ENCODE results near the gene TM7SF2. TPM values are rescaled to one million over a fixed set of nuclear protein-coding genes. Genes with fewer than 3 reads are reported as not detected.

Gene TM7SF2
- total RNA-seq, 1 experiment from 2014 or later, result 74.8 TPM

DNA sequence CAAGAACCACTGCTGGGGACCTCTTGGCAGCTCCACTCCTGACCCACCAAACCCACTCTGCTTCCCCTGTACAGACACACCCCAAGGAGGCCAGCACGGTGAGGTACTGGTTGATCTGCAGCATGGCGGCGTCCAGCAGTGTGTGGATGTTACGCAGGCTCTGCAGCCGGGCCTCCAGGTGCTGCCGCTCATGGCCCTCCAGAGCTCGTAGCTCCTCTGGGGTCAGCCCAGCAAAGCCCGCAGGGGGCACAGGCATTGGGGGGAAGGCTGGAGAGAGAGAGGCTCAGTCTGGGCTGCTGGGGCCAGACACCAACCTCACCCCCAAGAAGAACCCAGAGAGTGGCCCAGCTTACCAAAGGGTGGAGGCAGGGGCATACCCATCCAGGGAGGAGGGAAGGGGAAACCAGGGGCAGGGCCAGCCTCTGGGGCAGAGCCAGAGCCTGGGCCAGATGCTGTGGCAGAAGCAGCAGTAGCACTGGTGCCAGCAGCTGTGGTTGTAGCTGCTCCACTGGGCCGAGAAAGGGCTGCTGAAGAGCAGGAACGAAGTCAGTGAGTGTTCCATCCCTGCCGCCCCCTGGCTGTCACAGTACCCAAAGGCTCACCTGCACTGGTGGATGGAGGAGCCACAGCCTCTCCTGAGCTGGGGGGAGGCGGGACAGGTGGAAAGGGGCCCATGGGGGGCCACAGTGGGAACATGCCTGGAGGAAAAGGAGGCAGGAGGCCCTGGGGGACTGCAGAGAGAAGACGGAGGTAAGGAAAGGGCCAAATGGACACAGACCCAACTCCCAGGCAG lies 18.2 kb downstream of the TM7SF2 start:
- Histone ChIP-seq H3K79me1 (ENCODE audit: insufficient read depth, low read depth, low read length, poor library complexity, severe bottlenecking) (no peaks in the 10 kb centered on the region), H3K27ac (ENCODE audit: insufficient read length, low read depth, low read length) (no peak overlapping the region), H2AK5ac (ENCODE audit: insufficient read length, low read length) (no peak overlapping the region), H3K23ac (ENCODE audit: insufficient read length, low read depth, low read length) (no peak overlapping the region), H2BK20ac (ENCODE audit: low read depth, low read length, poor library complexity, severe bottlenecking) (no peak overlapping the region), H3K23me2 (ENCODE audit: insufficient read length, low read depth, low read length, poor library complexity, severe bottlenecking) (peaks cover 9% of the 10 kb centered on the region), H3K9ac (ENCODE audit: extremely low read depth, insufficient read length, low read length) (no peak overlapping the region), H3K27me3 (ENCODE audit: insufficient read depth, low read length) (no peaks in the 10 kb centered on the region), H2BK120ac (ENCODE audit: low read depth, low read length, poor library complexity, severe bottlenecking) (no peak overlapping the region), H4K5ac (ENCODE audit: insufficient read length, low read depth, low read length) (no peak overlapping the region), H2BK5ac (ENCODE audit: insufficient read length, low read length) (no peak overlapping the region), H4K8ac (replicated peaks; ENCODE audit: insufficient read length, low read depth, low read length) (no peak overlapping the region), H3T11ph (ENCODE audit: low read length) (no peak overlapping the region), H3K14ac (ENCODE audit: insufficient read depth, low read length) (no peak overlapping the region), H3K4me2 (ENCODE audit: insufficient read depth, insufficient read length, low read length) (no peak overlapping the region), H4K91ac (ENCODE audit: insufficient read length, low read depth, low read length) (no peak overlapping the region), H2AFZ (ENCODE audit: low read length) (no peak overlapping the region), H3K18ac (ENCODE audit: insufficient read length, low read depth, low read length) (no peak overlapping the region), H3K79me2 (ENCODE audit: insufficient read depth, low read length) (no peaks in the 10 kb centered on the region), H2BK12ac (ENCODE audit: insufficient read length, low read depth, low read length) (no peak overlapping the region), H3K4ac (ENCODE audit: low read depth, low read length) (no peak overlapping the region), H4K20me1 (ENCODE audit: control insufficient read depth, insufficient read depth, insufficient read length) (no peaks in the 10 kb centered on the region), H3K56ac (ENCODE audit: insufficient read length, low read depth, low read length) (no peak overlapping the region), H3K4me1 (ENCODE audit: insufficient read depth, low read length) (no peaks in the 10 kb centered on the region), H2BK15ac (ENCODE audit: low read depth, low read length) (no peak overlapping the region), H3K9me3 (ENCODE audit: control insufficient read depth, low read depth, low read length) (no peaks in the 10 kb centered on the region)
- H3K9me3 Mint-ChIP-seq, result no peaks in the 10 kb centered on the region; a peak in 1 of 5 replicates
- H3K4me1 Mint-ChIP-seq, result peaks cover 9 to 13% of the 10 kb centered on the region in 2 experiments
- no peak overlapping the region; a peak in 1 of 7 replicates for H3K27ac Mint-ChIP-seq
- no peak for DNase-seq
- peaks cover 13 to 61% (median 57%) of the 10 kb centered on the region in 3 experiments; a peak in 6 of 7 replicates for H3K36me3 Mint-ChIP-seq (ENCODE audit: insufficient read depth in 1 of 3, low read depth in 3 of 3)
- no peaks in the 10 kb centered on the region for H3K27me3 Mint-ChIP-seq (ENCODE audit: low read depth)
- no peak overlapping the region for H3K4me3 Mint-ChIP-seq
- TF ChIP-seq, protein P1, sequence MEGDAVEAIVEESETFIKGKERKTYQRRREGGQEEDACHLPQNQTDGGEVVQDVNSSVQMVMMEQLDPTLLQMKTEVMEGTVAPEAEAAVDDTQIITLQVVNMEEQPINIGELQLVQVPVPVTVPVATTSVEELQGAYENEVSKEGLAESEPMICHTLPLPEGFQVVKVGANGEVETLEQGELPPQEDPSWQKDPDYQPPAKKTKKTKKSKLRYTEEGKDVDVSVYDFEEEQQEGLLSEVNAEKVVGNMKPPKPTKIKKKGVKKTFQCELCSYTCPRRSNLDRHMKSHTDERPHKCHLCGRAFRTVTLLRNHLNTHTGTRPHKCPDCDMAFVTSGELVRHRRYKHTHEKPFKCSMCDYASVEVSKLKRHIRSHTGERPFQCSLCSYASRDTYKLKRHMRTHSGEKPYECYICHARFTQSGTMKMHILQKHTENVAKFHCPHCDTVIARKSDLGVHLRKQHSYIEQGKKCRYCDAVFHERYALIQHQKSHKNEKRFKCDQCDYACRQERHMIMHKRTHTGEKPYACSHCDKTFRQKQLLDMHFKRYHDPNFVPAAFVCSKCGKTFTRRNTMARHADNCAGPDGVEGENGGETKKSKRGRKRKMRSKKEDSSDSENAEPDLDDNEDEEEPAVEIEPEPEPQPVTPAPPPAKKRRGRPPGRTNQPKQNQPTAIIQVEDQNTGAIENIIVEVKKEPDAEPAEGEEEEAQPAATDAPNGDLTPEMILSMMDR (conservative IDR thresholded peaks at IDR 0.05), result peak; percentile 39; the same call in 2 of the 3 replicates
- WGBS (ENCODE audit: extremely low coverage, insufficient read length, low lambda C conversion rate), result no CpG with 5 or more reads among the region's 13 CpGs
